HFFc6 (cell line): ENCODE results near the gene MAEL. TPM values are rescaled to one million over a fixed set of nuclear protein-coding genes. Genes with fewer than 3 reads are reported as not detected.

ENCODE experiments used
- DNase-seq: peaks from one replicate; pipeline ENCODE4 v3.0.0-alpha.2; 2018
- H3K27ac Mint-ChIP-seq: 2 replicates; pipeline ENCODE4 v1.8.0; 2020; ENCODE audit warnings: mild to moderate bottlenecking, mixed read lengths
- H3K27me3 Mint-ChIP-seq: 2 replicates; pipeline ENCODE4 v1.8.0; 2021; ENCODE audit warnings: mild to moderate bottlenecking, moderate library complexity, mixed read lengths; ENCODE audit not compliant: insufficient read depth
- H3K36me3 Mint-ChIP-seq: 2 replicates; pipeline ENCODE4 v1.8.0; 2021; ENCODE audit warnings: low read depth, mixed read lengths
- H3K4me1 Mint-ChIP-seq: 2 replicates; pipeline ENCODE4 v1.8.0; 2020; ENCODE audit warnings: low read depth, mixed read lengths
- H3K4me3 Mint-ChIP-seq: 2 replicates; pipeline ENCODE4 v1.8.0; 2020; ENCODE audit warnings: mild to moderate bottlenecking, moderate library complexity, mixed read lengths
- H3K9me3 Mint-ChIP-seq: 2 replicates; pipeline ENCODE4 v1.8.0; 2020; ENCODE audit warnings: mild to moderate bottlenecking, mixed read lengths
- CTCF ChIP-seq: fragments of 200-600 bp; sonication (generic); IDR thresholded peaks from 2 replicates; pipeline ENCODE4 v1.5.0; 2021; ENCODE audit warnings: antibody characterized with exemption, mild to moderate bottlenecking
- total RNA-seq, 6 experiments: library from RNA; stranded (reverse); fragmentation: NEBNext Ultra II Directional; extraction: Animal tissue kit (Norgen Biotek cat#: 25700); gene quantifications; 2 replicates in 1 of 6; 3 replicates in 5 of 6; pipeline ENCODE4 v1.2.3, GENCODE V29; 2021

Gene MAEL
- total RNA-seq, 6 experiments from 2014 or later, result not detected

GRCh38 chr1:167002354-167002753 is 13.3 kb downstream of the MAEL start:
- Mint-ChIP-seq H3K36me3 (no peaks in the 10 kb centered on the region), H3K4me3 (no peak overlapping the region), H3K9me3 (no peaks in the 10 kb centered on the region), H3K4me1 (no peaks in the 10 kb centered on the region), H3K27ac (no peak overlapping the region), H3K27me3 (no peaks in the 10 kb centered on the region; the same call in 1 of the 2 replicates)
- DNase-seq, result no peak
- TF ChIP-seq CTCF, result no peak

GRCh38 chr1:167003711-167004110 is 14.6 kb downstream of the MAEL start:
- no peak for TF ChIP-seq CTCF
- Mint-ChIP-seq H3K4me3 (no peak overlapping the region), H3K9me3 (no peaks in the 10 kb centered on the region), H3K4me1 (no peaks in the 10 kb centered on the region), H3K27me3 (no peaks in the 10 kb centered on the region), H3K36me3 (no peaks in the 10 kb centered on the region), H3K27ac (no peak overlapping the region)
- no peak for DNase-seq

GRCh38 chr1:167011560-167012191 is 22.6 kb downstream of the MAEL start:
- Mint-ChIP-seq H3K9me3 (no peaks in the 10 kb centered on the region), H3K27ac (no peak overlapping the region), H3K36me3 (no peaks in the 10 kb centered on the region), H3K27me3 (peaks cover 8% of the 10 kb centered on the region), H3K4me3 (no peak overlapping the region), H3K4me1 (no peaks in the 10 kb centered on the region)
- no peak for DNase-seq
- TF ChIP-seq CTCF, result no peak

GRCh38 chr1:167012570-167012969 is 23.5 kb downstream of the MAEL start:
- TF ChIP-seq CTCF, result no peak
- Mint-ChIP-seq H3K36me3 (no peaks in the 10 kb centered on the region), H3K27me3 (peaks cover 8% of the 10 kb centered on the region), H3K4me1 (no peaks in the 10 kb centered on the region), H3K9me3 (no peaks in the 10 kb centered on the region), H3K4me3 (no peak overlapping the region), H3K27ac (no peak overlapping the region)
- no peak for DNase-seq

GRCh38 chr1:167013108-167013929 is 24.2 kb downstream of the MAEL start:
- no peak for TF ChIP-seq CTCF
- no peaks in the 10 kb centered on the region for H3K36me3 Mint-ChIP-seq
- H3K4me3 Mint-ChIP-seq, result no peak overlapping the region
- no peak for DNase-seq
- H3K27ac Mint-ChIP-seq, result no peak overlapping the region
- peaks cover 8% of the 10 kb centered on the region for H3K27me3 Mint-ChIP-seq
- H3K9me3 Mint-ChIP-seq, result no peaks in the 10 kb centered on the region
- no peaks in the 10 kb centered on the region for H3K4me1 Mint-ChIP-seq
